ENCODE measurements around the gene KIAA0825. TPM values are rescaled to one million over a fixed set of nuclear protein-coding genes. Genes with fewer than 3 reads are reported as not detected.

The KIAA0825 gene
- polyA plus RNA-seq, 1 of the 3 experiments (the other 2 are of a cell fraction) = 0.61 TPM

- H3K9me3 ChIP-seq = no peaks in the 10 kb centered on the region
- H3K27me3 ChIP-seq (ENCODE audit: insufficient read depth) = no peaks in the 10 kb centered on the region
- WGBS (ENCODE audit: low lambda C conversion rate) = 93% methylated on average over 3 of the region's 3 CpGs
- H3K4me1 ChIP-seq (ENCODE audit: control insufficient read depth in 1 of 2, insufficient read depth in 2 of 2, low read depth in 1 of 2, low read length in 1 of 2) = peaks cover 0 to 5% of the 10 kb centered on the region in 2 experiments; a peak in 1 of 4 replicates
- no peaks in the 10 kb centered on the region for H4K20me1 ChIP-seq (ENCODE audit: insufficient read depth)
- no peaks in the 10 kb centered on the region for H3K9me2 ChIP-seq
- no peaks in the 10 kb centered on the region for H3K79me2 ChIP-seq (ENCODE audit: insufficient read depth)
- CTCF ChIA-PET = interaction anchor here (0.6 to 1.8 kb wide), 2 partner anchors 20 to 537 kb away, joined by 3 to 4 read pairs; no protein-coding TSS in a partner anchor
- TF ChIP-seq TAF1 (IDR thresholded peaks at IDR 0.05; ENCODE audit: borderline replicate concordance, low read depth, low read length) (no peak), FOXM1 (IDR thresholded peaks at IDR 0.05; ENCODE audit: low read depth) (no peak), GATA2 (CRISPR knock-in tag; IDR thresholded peaks at IDR 0.05) (no peak), NFIC (IDR thresholded peaks at IDR 0.05; ENCODE audit: borderline replicate concordance) (no peak), IRF3 (IDR thresholded peaks at IDR 0.05; ENCODE audit: low read depth, low read length) (no peak), CHD2 (IDR thresholded peaks at IDR 0.05; ENCODE audit: low read length, partially characterized antibody) (no peak), YY1 (IDR thresholded peaks at IDR 0.05; ENCODE audit: low read depth) (no peak), ELF1 (IDR thresholded peaks at IDR 0.05) (no peak), TCF12 (IDR thresholded peaks at IDR 0.05) (no peak), RAD21 (IDR thresholded peaks at IDR 0.05; ENCODE audit: low read length) (no peak), JUND (IDR thresholded peaks at IDR 0.05) (no peak), RFX5 (IDR thresholded peaks at IDR 0.05; ENCODE audit: low read length) (no peak), USF2 (IDR thresholded peaks at IDR 0.05; ENCODE audit: borderline replicate concordance, low read depth, low read length) (no peak), FOSL2 (IDR thresholded peaks at IDR 0.05; ENCODE audit: borderline replicate concordance, low read depth) (no peak), CTCF (IDR thresholded peaks at IDR 0.05) (no peak), ZBTB33 (IDR thresholded peaks at IDR 0.05; ENCODE audit: borderline replicate concordance, low read depth) (no peak), MXI1 (IDR thresholded peaks at IDR 0.05; ENCODE audit: low read depth, low read length) (no peak), SIN3A (IDR thresholded peaks at IDR 0.05; ENCODE audit: borderline replicate concordance, low read depth, low read length) (no peak)
- no peak overlapping the region for H3K4me3 ChIP-seq (ENCODE audit: low read depth in 2 of 2, low read length in 1 of 2)
- no peak overlapping the region for H2AFZ ChIP-seq (ENCODE audit: low read depth)
- H3K27ac ChIP-seq (ENCODE audit: low read depth in 2 of 2, low read length in 1 of 2) = no peak overlapping the region
- DNase-seq = no peak
- H3K36me3 ChIP-seq (replicated peaks in 1 of 2; ENCODE audit: control insufficient read depth in 1 of 2, insufficient read depth in 2 of 2, low read length in 1 of 2) = no peaks in the 10 kb centered on the region
- no peak overlapping the region for H3K4me2 ChIP-seq
- no peaks in the 10 kb centered on the region for H3F3A ChIP-seq (replicated peaks; ENCODE audit: insufficient read depth)
- no peak overlapping the region for H3K9ac ChIP-seq
- POLR2A ChIA-PET = no interaction called here
These were observed 305.2 kb downstream of the KIAA0825 start for GRCh38 chr5:94313188-94313587.
